ENCODE data around the gene CPLX1.

- no peak for TF ChIP-seq CTCF (IDR thresholded peaks at IDR 0.05)
- TF ChIP-seq POLR2A (IDR thresholded peaks at IDR 0.05): no peak
Observed at GRCh38 chr4:747546-748170, 78.3 kb downstream of the CPLX1 start.

All from testis (tissue), 2 donors.